ENCODE measurements around the gene ZEB1. TPM values are rescaled to one million over a fixed set of nuclear protein-coding genes. Genes with fewer than 3 reads are reported as not detected.

The ZEB1 gene
- total RNA-seq, 1 experiment from 2014 or later, result 1.4 TPM

DNA sequence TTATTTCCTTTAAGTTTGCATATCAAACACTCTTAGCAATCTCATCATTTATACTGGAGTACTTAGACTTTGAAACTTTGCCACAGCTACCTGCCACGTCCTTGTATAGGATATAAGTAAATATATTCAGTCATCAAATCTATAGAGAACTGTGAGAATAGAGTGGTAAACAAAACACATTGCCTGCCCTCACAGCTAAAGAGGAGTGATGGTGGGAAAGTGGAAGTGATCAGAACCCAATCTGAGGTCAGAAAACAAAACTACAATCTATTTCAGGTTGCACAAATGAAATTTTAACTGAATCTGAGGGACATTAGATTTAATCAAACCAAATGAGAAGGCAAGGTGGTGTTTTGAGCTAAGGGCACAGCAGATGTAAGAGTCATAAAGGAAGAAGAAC is 74.8 kb downstream of the ZEB1 start:
- Histone ChIP-seq H3K9me3 (ENCODE audit: insufficient read depth, low read depth) (no peaks in the 10 kb centered on the region), H3K27me3 (ENCODE audit: insufficient read depth, low read depth) (no peaks in the 10 kb centered on the region), H4K20me1 (ENCODE audit: insufficient read depth) (no peaks in the 10 kb centered on the region), H3K9me2 (ENCODE audit: insufficient read depth) (no peaks in the 10 kb centered on the region), H3K4me2 (no peak overlapping the region), H3K79me2 (ENCODE audit: low read depth) (no peaks in the 10 kb centered on the region), H2AFZ (no peak overlapping the region), H3K4me1 (replicated peaks; ENCODE audit: insufficient read depth) (no peaks in the 10 kb centered on the region), H3K27ac (no peak overlapping the region), H3F3A (ENCODE audit: insufficient read depth, low read depth) (no peaks in the 10 kb centered on the region), H3K36me3 (ENCODE audit: low read depth) (no peaks in the 10 kb centered on the region), H3K4me3 (no peak overlapping the region)
- no peak for DNase-seq
- POLR2A ChIA-PET (ENCODE audit: unreplicated experiment), result interaction anchor here (0.6 kb wide), 1 partner anchor 254 kb away, joined by 10 read pairs; no protein-coding TSS in a partner anchor
- no TSS peak for BruUV-seq (replicated peaks)
- intact Hi-C loops (cut with micrococcal nuclease; ENCODE audit: unreplicated experiment), result no loop called here
- CTCF ChIA-PET, result no interaction called here
- no peak for TF ChIP-seq EZH2 (IDR thresholded peaks at IDR 0.05; ENCODE audit: low read depth)
- no peak for TF ChIP-seq CTCF (conservative IDR thresholded peaks at IDR 0.05)

- no TSS peak for BruUV-seq (replicated peaks)
- no peak overlapping the region for H3K4me3 ChIP-seq
- H3K9me3 ChIP-seq (ENCODE audit: insufficient read depth, low read depth), result no peaks in the 10 kb centered on the region
- H3K79me2 ChIP-seq (ENCODE audit: low read depth), result no peaks in the 10 kb centered on the region
- no peak overlapping the region for H2AFZ ChIP-seq
- TF ChIP-seq EZH2 (IDR thresholded peaks at IDR 0.05; ENCODE audit: low read depth) (no peak), CTCF (conservative IDR thresholded peaks at IDR 0.05) (no peak)
- intact Hi-C loops (cut with micrococcal nuclease; ENCODE audit: unreplicated experiment), result no loop called here
- POLR2A ChIA-PET (ENCODE audit: unreplicated experiment), result no interaction called here
- H3K4me1 ChIP-seq (replicated peaks; ENCODE audit: insufficient read depth), result no peaks in the 10 kb centered on the region
- no peaks in the 10 kb centered on the region for H3K9me2 ChIP-seq (ENCODE audit: insufficient read depth)
- no peak for DNase-seq
- no peaks in the 10 kb centered on the region for H3K36me3 ChIP-seq (ENCODE audit: low read depth)
- H3F3A ChIP-seq (ENCODE audit: insufficient read depth, low read depth), result no peaks in the 10 kb centered on the region
- no peaks in the 10 kb centered on the region for H4K20me1 ChIP-seq (ENCODE audit: insufficient read depth)
- H3K27ac ChIP-seq, result no peak overlapping the region
- H3K4me2 ChIP-seq, result no peak overlapping the region
- CTCF ChIA-PET, result no interaction called here
- no peaks in the 10 kb centered on the region for H3K27me3 ChIP-seq (ENCODE audit: insufficient read depth, low read depth)
These were observed 76.7 kb downstream of the ZEB1 start for GRCh38 chr10:31395695-31396094.

- no peaks in the 10 kb centered on the region for H3K36me3 ChIP-seq (ENCODE audit: low read depth)
- H3K4me3 ChIP-seq, result no peak overlapping the region
- no peak overlapping the region for H3K4me2 ChIP-seq
- no peaks in the 10 kb centered on the region for H3K9me3 ChIP-seq (ENCODE audit: insufficient read depth, low read depth)
- intact Hi-C loops (cut with micrococcal nuclease; ENCODE audit: unreplicated experiment), result no loop called here
- H3K79me2 ChIP-seq (ENCODE audit: low read depth), result no peaks in the 10 kb centered on the region
- H2AFZ ChIP-seq, result no peak overlapping the region
- H4K20me1 ChIP-seq (ENCODE audit: insufficient read depth), result no peaks in the 10 kb centered on the region
- no peak for DNase-seq
- H3K27ac ChIP-seq, result no peak overlapping the region
- H3K27me3 ChIP-seq (ENCODE audit: insufficient read depth, low read depth), result no peaks in the 10 kb centered on the region
- TF ChIP-seq CTCF (conservative IDR thresholded peaks at IDR 0.05), result no peak
- no peak for TF ChIP-seq EZH2 (IDR thresholded peaks at IDR 0.05; ENCODE audit: low read depth)
- no TSS peak for BruUV-seq (replicated peaks)
- CTCF ChIA-PET, result no interaction called here
- POLR2A ChIA-PET (ENCODE audit: unreplicated experiment), result no interaction called here
- H3K9me2 ChIP-seq (ENCODE audit: insufficient read depth), result no peaks in the 10 kb centered on the region
- no peaks in the 10 kb centered on the region for H3F3A ChIP-seq (ENCODE audit: insufficient read depth, low read depth)
- peaks cover 5% of the 10 kb centered on the region for H3K4me1 ChIP-seq (replicated peaks; ENCODE audit: insufficient read depth)
These were observed 77.4 kb downstream of the ZEB1 start for GRCh38 chr10:31396376-31396775.

Data from PC-9 (cell line).